Activated CD4-positive, alpha-beta T cell treated with anti-CD3 and anti-CD28 coated beads for 36 hours (primary cell): Measurements from ENCODE around the gene LTBP4. TPM values are rescaled to one million over a fixed set of nuclear protein-coding genes. Genes with fewer than 3 reads are reported as not detected.

Source experiments
- ATAC-seq: fragments of 200-7000 bp; cut with Tn5 transposase; one replicate; pipeline ENCODE4 v1.10.0; 2021; ENCODE audit warnings: mild to moderate bottlenecking, moderate library complexity
- CTCF ChIA-PET: fragments of 350-600 bp; sonication (Branson Sonifier 250); formaldehyde crosslinking; loops from one replicate; lab custom pipeline; 2021; ENCODE audit warnings: antibody characterized with exemption; lab: Charles Lee
- POLR2A ChIA-PET: fragments of 350-600 bp; sonication (Branson Sonifier 250); formaldehyde crosslinking; loops from one replicate; lab custom pipeline; 2021; ENCODE audit warnings: antibody characterized with exemption, inconsistent platforms; lab: Charles Lee
- DNase-seq: peaks from one replicate; pipeline ENCODE4 v3.0.0-alpha.2; 2020
- H3K27ac Mint-ChIP-seq: one replicate; pipeline ENCODE4 v1.8.0; 2021; ENCODE audit warnings: mixed read lengths
- H3K27me3 Mint-ChIP-seq: one replicate; pipeline ENCODE4 v1.8.0; 2021; ENCODE audit warnings: mixed read lengths
- H3K36me3 Mint-ChIP-seq: one replicate; pipeline ENCODE4 v1.8.0; 2021; ENCODE audit warnings: low read depth, mixed read lengths
- H3K4me1 Mint-ChIP-seq: one replicate; pipeline ENCODE4 v1.8.0; 2021; ENCODE audit warnings: mixed read lengths
- H3K4me3 Mint-ChIP-seq: one replicate; pipeline ENCODE4 v1.8.0; 2021; ENCODE audit warnings: mild to moderate bottlenecking, moderate library complexity, mixed read lengths
- H3K9me3 Mint-ChIP-seq: one replicate; pipeline ENCODE4 v1.8.0; 2021; ENCODE audit warnings: low read depth, mixed read lengths
- intact Hi-C, 2 experiments: fragments of 100-400 bp; cut with DNase I in 1 of 2; cut with micrococcal nuclease in 1 of 2; formaldehyde crosslinking; loops; one replicate each; pipeline versions ENCODE4 v1.14.2 to v1.15.1; 2022 to 2024; cut with DNase I, micrococcal nuclease
- total RNA-seq, 2 experiments: library from RNA; stranded (reverse); gene quantifications; one replicate each; pipeline ENCODE4 v1.2.3, GENCODE V29; 2021

The LTBP4 gene
- total RNA-seq, 2 experiments from 2014 or later, result 142 to 145 TPM

GRCh38 chr19:40607311-40608239 lies 6.4 kb downstream of the LTBP4 start:
- DNase-seq (no peak), ATAC-seq (no peak)
- ChIA-PET POLR2A (interaction anchor here (0.6 kb wide), 1 partner anchor 1846 kb away, joined by 3 read pairs; no protein-coding TSS in a partner anchor), CTCF (interaction anchor here (0.5 to 1.5 kb wide), 6 partner anchors 8 to 164 kb away, joined by 3 to 6 read pairs (median 3); no protein-coding TSS in a partner anchor)
- no peaks in the 10 kb centered on the region for H3K27me3 Mint-ChIP-seq
- peaks cover 71% of the 10 kb centered on the region for H3K4me1 Mint-ChIP-seq
- peaks cover 5% of the 10 kb centered on the region for H3K36me3 Mint-ChIP-seq
- intact Hi-C loops, result loop anchor here in 1 of 2 experiments (10.0 kb wide), 1 partner anchor 763 kb away; the partner anchor contains the start of gene FBL
- H3K9me3 Mint-ChIP-seq, result no peaks in the 10 kb centered on the region
- no peak overlapping the region for H3K27ac Mint-ChIP-seq
- no peak overlapping the region for H3K4me3 Mint-ChIP-seq

- peaks cover 7% of the 10 kb centered on the region for H3K36me3 Mint-ChIP-seq
- H3K9me3 Mint-ChIP-seq, result no peaks in the 10 kb centered on the region
- CTCF ChIA-PET, result interaction anchor here (0.7 to 1.5 kb wide), 4 partner anchors 9 to 165 kb away, joined by 3 to 6 read pairs (median 3); no protein-coding TSS in a partner anchor
- intact Hi-C loops, result loop anchor here in 1 of 2 experiments (10.0 kb wide), 1 partner anchor 763 kb away; the partner anchor contains the start of gene FBL
- no peak for DNase-seq
- no peak overlapping the region for H3K27ac Mint-ChIP-seq
- H3K4me3 Mint-ChIP-seq, result no peak overlapping the region
- no peak for ATAC-seq
- peaks cover 71% of the 10 kb centered on the region for H3K4me1 Mint-ChIP-seq
- H3K27me3 Mint-ChIP-seq, result no peaks in the 10 kb centered on the region
- POLR2A ChIA-PET, result no interaction called here
Observed at GRCh38 chr19:40608240-40608621, 7.1 kb downstream of the LTBP4 start.

- Mint-ChIP-seq H3K4me1 (peaks cover 69% of the 10 kb centered on the region), H3K9me3 (no peaks in the 10 kb centered on the region), H3K4me3 (peak overlapping the region; percentile 69), H3K36me3 (peaks cover 8% of the 10 kb centered on the region), H3K27me3 (no peaks in the 10 kb centered on the region), H3K27ac (peak overlapping the region; percentile 97)
- ChIA-PET CTCF (interaction anchor here (1.5 kb wide), 1 partner anchor 10 kb away, joined by 6 read pairs; no protein-coding TSS in a partner anchor), POLR2A (interaction anchor here (0.7 kb wide), 1 partner anchor 26 kb away, joined by 5 read pairs; no protein-coding TSS in a partner anchor)
- intact Hi-C loops, result loop anchor here in 1 of 2 experiments (10.0 kb wide), 1 partner anchor 764 kb away; the partner anchor contains the start of gene FBL
- no peak for ATAC-seq
- DNase-seq, result no peak
Observed at GRCh38 chr19:40608957-40609356, 7.8 kb downstream of the LTBP4 start.

GRCh38 chr19:40609561-40610395 lies 8.6 kb downstream of the LTBP4 start:
- Mint-ChIP-seq H3K36me3 (peaks cover 12% of the 10 kb centered on the region), H3K27me3 (no peaks in the 10 kb centered on the region)
- POLR2A ChIA-PET, result no interaction called here

GRCh38 chr19:40610396-40611064 lies 9.4 kb downstream of the LTBP4 start:
- Mint-ChIP-seq H3K4me3 (peak overlapping the region; percentile 69), H3K4me1 (peaks cover 64% of the 10 kb centered on the region), H3K9me3 (no peaks in the 10 kb centered on the region), H3K27me3 (no peaks in the 10 kb centered on the region), H3K27ac (peak overlapping the region; percentile 97), H3K36me3 (peaks cover 17% of the 10 kb centered on the region)
- intact Hi-C loops, result loop anchor here (1.0 to 10.0 kb wide), 4 partner anchors 143 to 1206 kb away; partner anchors contain the start of genes BLVRB (in 1 of the 2), HNRNPUL1 (in 1 of the 2), SERTAD3 (in 1 of the 2) and SPTBN4 (in 1 of the 2)
- ATAC-seq, result peak; percentile 13
- peak; percentile 83 for DNase-seq
- POLR2A ChIA-PET, result no interaction called here
- CTCF ChIA-PET, result interaction anchor here (1.1 to 1.6 kb wide), 3 partner anchors 8 to 146 kb away, joined by 3 to 14 read pairs (median 4); no protein-coding TSS in a partner anchor

More at GRCh38 chr19:40609561-40610395, 8.6 kb downstream of the LTBP4 start:
- ATAC-seq (peak; percentile 54), DNase-seq (peak; percentile 97)
- CTCF ChIA-PET, result interaction anchor here (0.8 to 1.6 kb wide), 4 partner anchors 9 to 145 kb away, joined by 3 to 14 read pairs (median 4); partner anchors contain the start of gene LTBP4
- peak overlapping the region; percentile 97 for H3K27ac Mint-ChIP-seq
- intact Hi-C loops, result loop anchor here (1.0 to 10.0 kb wide), 5 partner anchors 142 to 1205 kb away; partner anchors contain the start of genes BLVRB (in 1 of the 2), FBL (in 1 of the 2), HNRNPUL1 (in 1 of the 2) and SERTAD3 (in 1 of the 2)
- H3K4me3 Mint-ChIP-seq, result peak overlapping the region; percentile 69
- no peaks in the 10 kb centered on the region for H3K9me3 Mint-ChIP-seq
- H3K4me1 Mint-ChIP-seq, result peaks cover 63% of the 10 kb centered on the region

GRCh38 chr19:40611096-40611495 lies 9.9 kb downstream of the LTBP4 start:
- POLR2A ChIA-PET, result no interaction called here
- intact Hi-C loops, result loop anchor here (5.0 to 10.0 kb wide), 3 partner anchors 144 to 1206 kb away; partner anchors contain the start of genes BLVRB (in 1 of the 2), HNRNPUL1 (in 1 of the 2), SPTBN4 (in 1 of the 2) and ZFP36 (in 1 of the 2)
- peaks cover 22% of the 10 kb centered on the region for H3K36me3 Mint-ChIP-seq
- DNase-seq (peak; percentile 42), ATAC-seq (no peak)
- peaks cover 65% of the 10 kb centered on the region for H3K4me1 Mint-ChIP-seq
- H3K27ac Mint-ChIP-seq, result peak overlapping the region; percentile 97
- H3K4me3 Mint-ChIP-seq, result peak overlapping the region; percentile 69
- H3K9me3 Mint-ChIP-seq, result no peaks in the 10 kb centered on the region
- CTCF ChIA-PET, result interaction anchor here (1.6 kb wide), 1 partner anchor 23 kb away, joined by 14 read pairs; no protein-coding TSS in a partner anchor
- no peaks in the 10 kb centered on the region for H3K27me3 Mint-ChIP-seq

GRCh38 chr19:40611900-40612698 lies 10.9 kb downstream of the LTBP4 start:
- ATAC-seq (no peak), DNase-seq (no peak)
- CTCF ChIA-PET, result interaction anchor here (0.5 kb wide), 1 partner anchor 131 kb away, joined by 3 read pairs; no protein-coding TSS in a partner anchor
- peaks cover 25% of the 10 kb centered on the region for H3K36me3 Mint-ChIP-seq
- POLR2A ChIA-PET, result no interaction called here
- no peaks in the 10 kb centered on the region for H3K9me3 Mint-ChIP-seq
- no peaks in the 10 kb centered on the region for H3K27me3 Mint-ChIP-seq
- peak overlapping the region; percentile 99 for H3K4me3 Mint-ChIP-seq
- peaks cover 62% of the 10 kb centered on the region for H3K4me1 Mint-ChIP-seq
- H3K27ac Mint-ChIP-seq, result peak overlapping the region; percentile 78
- intact Hi-C loops, result loop anchor here (5.0 to 10.0 kb wide), 3 partner anchors 145 to 1207 kb away; partner anchors contain the start of genes BLVRB (in 1 of the 2), HNRNPUL1 (in 1 of the 2), SPTBN4 (in 1 of the 2) and ZFP36 (in 1 of the 2)

- DNase-seq (peak; percentile 94), ATAC-seq (peak; percentile 9)
- ChIA-PET POLR2A (interaction anchor here (1.0 to 1.4 kb wide), 2 partner anchors 9 to 187 kb away, joined by 4 to 15 read pairs; partner anchors contain the start of gene SERTAD1), CTCF (interaction anchor here (0.6 to 4.0 kb wide), 5 partner anchors 9 to 64 kb away, joined by 3 to 18 read pairs (median 4); partner anchors contain the start of gene LTBP4)
- Mint-ChIP-seq H3K4me1 (peaks cover 58% of the 10 kb centered on the region), H3K27ac (peak overlapping the region; percentile 100), H3K9me3 (no peaks in the 10 kb centered on the region), H3K4me3 (peak overlapping the region; percentile 99), H3K36me3 (peaks cover 28% of the 10 kb centered on the region), H3K27me3 (no peaks in the 10 kb centered on the region)
- intact Hi-C loops, result loop anchor here (1.0 to 10.0 kb wide), 5 partner anchors 84 to 1208 kb away; partner anchors contain the start of genes ACTMAP (in 1 of the 2), BLVRB (in 1 of the 2), HNRNPUL1 (in 1 of the 2) and SPTBN4 (in 1 of the 2)
Observed at GRCh38 chr19:40612831-40613689, 11.9 kb downstream of the LTBP4 start.
